ENCODE measurements around the gene VPS37B. TPM values are rescaled to one million over a fixed set of nuclear protein-coding genes. Genes with fewer than 3 reads are reported as not detected.

The VPS37B gene
- total and polyA plus RNA-seq, 8 donors = 13.5 to 30.1 (median 18.6) TPM

DNA sequence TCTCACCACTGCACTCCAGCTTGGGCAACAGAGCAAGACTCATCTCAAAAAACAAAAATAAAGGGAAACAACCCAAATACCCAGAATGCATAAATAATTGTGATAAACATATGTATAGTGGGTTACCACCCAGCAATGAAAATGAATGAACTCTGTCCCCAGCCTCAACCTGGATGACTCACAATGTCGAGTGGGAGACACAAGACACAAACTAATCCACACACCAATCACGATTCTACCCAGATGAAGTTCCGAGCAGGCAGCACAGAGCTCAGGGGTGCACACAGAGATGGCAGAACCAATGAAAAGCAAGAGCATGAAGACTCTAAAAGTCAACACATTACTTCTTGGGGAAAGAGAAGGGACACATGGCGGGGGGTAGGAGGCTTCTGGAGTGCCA lies 43.2 kb upstream of the VPS37B start:
- no peak for ATAC-seq
- WGBS, 2 donors = 94 to 96% methylated on average over 4 of the region's 4 CpGs

DNA sequence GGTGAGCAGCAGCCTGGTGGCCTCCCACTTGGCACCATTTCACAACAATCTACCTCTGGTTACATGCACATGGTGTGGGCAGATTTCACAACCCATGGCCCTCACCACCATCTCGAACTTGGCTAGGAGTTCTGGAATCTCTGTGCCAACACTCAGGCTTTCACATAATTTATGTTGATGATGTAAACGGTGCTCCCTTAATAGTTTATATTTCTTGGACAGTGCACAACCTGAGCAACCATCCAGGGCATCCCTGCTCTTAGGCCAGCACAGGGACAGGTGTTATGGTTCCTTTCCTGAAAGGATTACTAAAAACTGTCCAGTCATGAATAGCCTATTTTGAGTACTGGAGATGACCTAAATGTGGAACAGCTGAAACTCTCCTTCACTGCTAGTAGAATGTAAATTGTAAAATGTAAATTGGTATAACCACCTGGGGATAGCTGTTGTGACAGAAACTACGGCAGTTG lies 41.7 kb upstream of the VPS37B start:
- no peak for ATAC-seq
- WGBS, 2 donors = 70 to 75% methylated on average over 3 of the region's 3 CpGs
- TF ChIP-seq, protein P1, sequence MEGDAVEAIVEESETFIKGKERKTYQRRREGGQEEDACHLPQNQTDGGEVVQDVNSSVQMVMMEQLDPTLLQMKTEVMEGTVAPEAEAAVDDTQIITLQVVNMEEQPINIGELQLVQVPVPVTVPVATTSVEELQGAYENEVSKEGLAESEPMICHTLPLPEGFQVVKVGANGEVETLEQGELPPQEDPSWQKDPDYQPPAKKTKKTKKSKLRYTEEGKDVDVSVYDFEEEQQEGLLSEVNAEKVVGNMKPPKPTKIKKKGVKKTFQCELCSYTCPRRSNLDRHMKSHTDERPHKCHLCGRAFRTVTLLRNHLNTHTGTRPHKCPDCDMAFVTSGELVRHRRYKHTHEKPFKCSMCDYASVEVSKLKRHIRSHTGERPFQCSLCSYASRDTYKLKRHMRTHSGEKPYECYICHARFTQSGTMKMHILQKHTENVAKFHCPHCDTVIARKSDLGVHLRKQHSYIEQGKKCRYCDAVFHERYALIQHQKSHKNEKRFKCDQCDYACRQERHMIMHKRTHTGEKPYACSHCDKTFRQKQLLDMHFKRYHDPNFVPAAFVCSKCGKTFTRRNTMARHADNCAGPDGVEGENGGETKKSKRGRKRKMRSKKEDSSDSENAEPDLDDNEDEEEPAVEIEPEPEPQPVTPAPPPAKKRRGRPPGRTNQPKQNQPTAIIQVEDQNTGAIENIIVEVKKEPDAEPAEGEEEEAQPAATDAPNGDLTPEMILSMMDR (IDR thresholded peaks at IDR 0.05) = no peak
- no peak overlapping the region for H3K4me3 ChIP-seq
- no peaks in the 10 kb centered on the region for H3K9me3 ChIP-seq
- no peak overlapping the region for H3K27ac ChIP-seq
- no peaks in the 10 kb centered on the region for H3K27me3 ChIP-seq
- intact Hi-C loops (cut with DNase I) = no loop called here
- H3K36me3 ChIP-seq = no peaks in the 10 kb centered on the region
- DNase-seq = no peak
- H3K4me1 ChIP-seq = no peaks in the 10 kb centered on the region
- no peak for FAIRE-seq

More for the DNA sequence above, 43.2 kb upstream of the VPS37B start:
- TF ChIP-seq, protein P1 (IDR thresholded peaks at IDR 0.05) = no peak
- Histone ChIP-seq H3K36me3 (no peaks in the 10 kb centered on the region), H3K9me3 (no peaks in the 10 kb centered on the region), H3K27me3 (no peaks in the 10 kb centered on the region), H3K4me3 (no peak overlapping the region), H3K4me1 (no peaks in the 10 kb centered on the region), H3K27ac (no peak overlapping the region)
- FAIRE-seq (no peak), DNase-seq (no peak)
- intact Hi-C loops (cut with DNase I) = no loop called here

DNA sequence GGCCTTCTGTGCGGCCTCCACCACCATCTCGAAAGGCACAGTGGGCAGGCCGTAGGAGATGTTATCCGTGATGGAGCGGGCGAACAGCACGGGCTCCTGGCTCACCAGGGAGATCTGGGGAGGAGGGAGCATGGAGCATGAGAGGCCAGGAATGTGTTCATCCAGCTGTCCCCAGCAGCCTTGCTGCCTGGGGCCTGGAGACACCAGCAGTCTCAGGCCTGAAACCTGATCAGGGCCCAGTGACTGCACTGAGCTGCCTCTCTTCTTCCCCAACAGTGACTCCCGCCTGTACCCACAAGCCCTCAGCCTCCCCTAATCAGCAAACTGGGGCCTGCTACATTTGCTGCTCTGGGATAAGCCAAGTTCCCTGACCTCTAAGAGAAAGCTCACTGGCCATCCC lies 39.4 kb upstream of the VPS37B start:
- Histone ChIP-seq H3K4me1 (no peaks in the 10 kb centered on the region), H3K27ac (no peak overlapping the region), H3K27me3 (no peaks in the 10 kb centered on the region), H3K9me3 (no peaks in the 10 kb centered on the region), H3K36me3 (no peaks in the 10 kb centered on the region), H3K4me3 (no peak overlapping the region)
- FAIRE-seq (no peak), ATAC-seq (no peak), DNase-seq (no peak)
- TF ChIP-seq, protein P1 (IDR thresholded peaks at IDR 0.05) = no peak
- 94% methylated on average over 8 of the region's 8 CpGs for WGBS, 2 donors
- intact Hi-C loops (cut with DNase I) = no loop called here

DNA sequence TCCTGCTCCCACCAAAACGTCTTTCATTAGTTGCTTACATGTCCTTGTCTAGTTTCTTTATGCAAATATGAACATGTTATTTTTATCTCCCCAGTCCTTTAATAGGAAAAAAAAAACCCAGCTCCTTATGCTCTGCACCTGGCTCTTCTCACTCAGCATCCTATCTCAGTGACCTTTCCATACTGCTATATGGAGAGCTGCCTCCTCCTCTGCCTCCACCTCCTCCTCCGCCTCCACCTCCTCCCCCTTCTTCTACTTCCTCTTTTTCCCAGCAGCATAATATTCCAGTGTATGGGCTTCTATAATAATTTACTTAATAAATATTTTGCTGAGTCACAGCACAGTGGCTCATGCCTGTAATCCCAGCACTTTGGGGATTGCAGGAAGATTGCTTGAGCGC lies 38.8 kb upstream of the VPS37B start:
- intact Hi-C loops (cut with DNase I) = no loop called here
- TF ChIP-seq, protein P1 (IDR thresholded peaks at IDR 0.05) = no peak
- WGBS, 2 donors = 66 to 69% methylated on average over 3 of the region's 3 CpGs
- ATAC-seq = no peak
- H3K27ac ChIP-seq = no peak overlapping the region
- H3K27me3 ChIP-seq = no peaks in the 10 kb centered on the region
- DNase-seq = no peak
- no peaks in the 10 kb centered on the region for H3K4me1 ChIP-seq
- no peaks in the 10 kb centered on the region for H3K36me3 ChIP-seq
- no peaks in the 10 kb centered on the region for H3K9me3 ChIP-seq
- no peak overlapping the region for H3K4me3 ChIP-seq
- FAIRE-seq = no peak

DNA sequence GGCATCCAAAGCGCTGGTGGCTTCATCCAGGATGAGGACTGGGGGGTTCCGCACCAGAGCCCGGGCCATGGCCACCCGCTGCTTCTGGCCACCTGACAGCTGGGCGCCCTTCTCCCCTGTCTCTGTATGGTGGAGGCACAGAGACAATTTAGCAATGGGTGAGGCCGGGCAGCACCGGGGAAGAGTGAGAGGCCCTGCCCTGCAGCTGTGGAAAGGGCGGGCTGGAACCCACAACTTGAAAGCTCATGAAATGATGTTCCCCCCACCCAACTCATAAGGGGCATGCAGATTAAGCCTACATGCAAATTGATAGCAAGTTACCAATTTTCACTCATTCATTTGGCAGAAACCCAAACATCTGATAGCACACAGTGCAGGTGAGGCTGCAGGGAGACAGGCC lies 36.3 kb upstream of the VPS37B start:
- H3K27ac ChIP-seq = no peak overlapping the region
- TF ChIP-seq, protein P1 (IDR thresholded peaks at IDR 0.05) = no peak
- FAIRE-seq = no peak
- no peak overlapping the region for H3K4me3 ChIP-seq
- no peaks in the 10 kb centered on the region for H3K4me1 ChIP-seq
- H3K27me3 ChIP-seq = no peaks in the 10 kb centered on the region
- 96% methylated on average over 8 of the region's 8 CpGs for WGBS, 2 donors
- no peak for ATAC-seq
- no peaks in the 10 kb centered on the region for H3K36me3 ChIP-seq
- intact Hi-C loops (cut with DNase I) = no loop called here
- H3K9me3 ChIP-seq = no peaks in the 10 kb centered on the region
- DNase-seq = no peak

Data from pancreas (tissue), 10 donors.